SH-SY5Y (cell line): ENCODE measurements around the gene ZFP1.

Experiments used
- GATA2 ChIP-seq: IDR thresholded peaks from 2 replicates; pipeline ENCODE4 v1.6.1; 2011; ENCODE audit warnings: mild to moderate bottlenecking, low read depth, low read length
- GATA3 ChIP-seq: IDR thresholded peaks from 2 replicates; pipeline ENCODE4 v1.6.1; 2011; ENCODE audit warnings: low read depth, mild to moderate bottlenecking, low read length, moderate library complexity

GRCh38 chr16:75131081-75131480, 17.2 kb upstream of the ZFP1 start:
- TF ChIP-seq GATA2 = no peak
- no peak for TF ChIP-seq GATA3
